GM12865 (cell line): ENCODE results near the gene KRT79.

Experiments used
- DNase-seq: peaks from one replicate; pipeline ENCODE4 v3.0.0; 2010; ENCODE audit warnings: low read depth
- H3K4me3 ChIP-seq: 2 replicates; pipeline ENCODE4 v1.5.1; 2011; ENCODE audit warnings: mild to moderate bottlenecking, low read depth, low read length, control low read depth
- TF ChIP-seq, protein P1 (sequence below): IDR thresholded peaks from 2 replicates; pipeline ENCODE4 v1.5.1; 2011; ENCODE audit warnings: low read length, control low read depth, low read depth, inconsistent platforms; ENCODE audit not compliant: insufficient read depth; ENCODE audit errors: missing control alignments

Gene KRT79

DNA sequence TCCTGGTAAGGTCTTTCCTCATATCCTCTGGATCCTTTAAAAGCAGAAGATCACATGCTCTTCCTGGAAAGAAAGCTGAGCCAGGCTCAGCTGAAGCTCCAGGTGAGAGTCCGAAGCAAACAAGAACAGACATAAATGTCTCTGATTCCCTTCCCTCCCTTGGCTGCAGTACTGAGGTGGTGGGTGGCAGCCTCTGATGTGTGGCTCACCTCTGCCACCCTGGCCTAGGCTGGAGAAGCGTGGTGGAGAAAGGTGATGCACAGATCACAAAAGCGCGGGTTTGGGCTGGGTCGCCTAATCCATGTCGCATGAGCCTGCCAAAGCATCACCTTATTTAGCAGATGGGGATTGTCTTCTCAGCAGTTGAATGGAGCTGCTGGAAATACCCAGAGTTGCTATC lies 54.2 kb downstream of the KRT79 start:
- TF ChIP-seq, protein P1, sequence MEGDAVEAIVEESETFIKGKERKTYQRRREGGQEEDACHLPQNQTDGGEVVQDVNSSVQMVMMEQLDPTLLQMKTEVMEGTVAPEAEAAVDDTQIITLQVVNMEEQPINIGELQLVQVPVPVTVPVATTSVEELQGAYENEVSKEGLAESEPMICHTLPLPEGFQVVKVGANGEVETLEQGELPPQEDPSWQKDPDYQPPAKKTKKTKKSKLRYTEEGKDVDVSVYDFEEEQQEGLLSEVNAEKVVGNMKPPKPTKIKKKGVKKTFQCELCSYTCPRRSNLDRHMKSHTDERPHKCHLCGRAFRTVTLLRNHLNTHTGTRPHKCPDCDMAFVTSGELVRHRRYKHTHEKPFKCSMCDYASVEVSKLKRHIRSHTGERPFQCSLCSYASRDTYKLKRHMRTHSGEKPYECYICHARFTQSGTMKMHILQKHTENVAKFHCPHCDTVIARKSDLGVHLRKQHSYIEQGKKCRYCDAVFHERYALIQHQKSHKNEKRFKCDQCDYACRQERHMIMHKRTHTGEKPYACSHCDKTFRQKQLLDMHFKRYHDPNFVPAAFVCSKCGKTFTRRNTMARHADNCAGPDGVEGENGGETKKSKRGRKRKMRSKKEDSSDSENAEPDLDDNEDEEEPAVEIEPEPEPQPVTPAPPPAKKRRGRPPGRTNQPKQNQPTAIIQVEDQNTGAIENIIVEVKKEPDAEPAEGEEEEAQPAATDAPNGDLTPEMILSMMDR = no peak
- DNase-seq = no peak
- H3K4me3 ChIP-seq = no peak overlapping the region

DNA sequence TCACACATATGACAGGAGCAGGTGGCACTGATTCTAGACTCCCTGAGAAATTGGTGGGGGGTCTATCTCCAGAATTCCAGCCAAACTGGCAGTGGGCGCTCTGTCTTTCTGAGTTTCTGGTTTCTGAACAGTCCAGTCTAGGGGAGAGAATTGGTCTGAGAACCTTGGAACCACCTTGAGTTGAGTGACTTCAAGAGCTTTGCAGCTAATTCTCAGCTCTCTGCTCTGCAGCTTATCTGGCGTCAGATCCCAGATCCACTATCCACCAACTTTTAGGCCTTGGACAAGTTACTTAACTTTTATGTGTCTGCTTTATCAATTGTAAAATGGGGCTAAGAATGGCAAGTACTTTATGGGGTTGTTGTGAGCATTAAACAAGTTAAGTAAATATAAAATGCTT lies 55.3 kb downstream of the KRT79 start:
- no peak overlapping the region for H3K4me3 ChIP-seq
- no peak for DNase-seq
- TF ChIP-seq, protein P1 = no peak

DNA sequence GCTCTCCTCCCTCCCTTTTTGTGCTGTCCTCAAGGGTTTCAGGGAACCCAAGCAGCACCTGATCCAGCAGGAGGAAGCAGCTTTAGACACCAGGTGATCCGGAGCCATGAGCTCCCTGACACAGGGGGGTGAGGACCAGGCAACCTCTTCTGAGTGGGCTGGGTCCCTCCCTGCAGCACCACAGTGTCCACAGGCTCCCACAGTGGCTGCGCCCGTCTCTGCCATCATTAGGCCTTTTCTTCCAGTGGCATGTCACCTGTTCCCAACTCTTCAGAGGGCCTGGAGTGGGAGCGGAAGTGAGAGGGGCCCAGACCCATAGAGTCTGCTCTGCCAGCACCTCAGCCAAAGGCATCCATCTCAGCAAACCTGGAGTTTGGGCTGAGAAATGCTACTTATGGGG lies 56.5 kb downstream of the KRT79 start:
- no peak overlapping the region for H3K4me3 ChIP-seq
- TF ChIP-seq, protein P1 = no peak
- DNase-seq = no peak

DNA sequence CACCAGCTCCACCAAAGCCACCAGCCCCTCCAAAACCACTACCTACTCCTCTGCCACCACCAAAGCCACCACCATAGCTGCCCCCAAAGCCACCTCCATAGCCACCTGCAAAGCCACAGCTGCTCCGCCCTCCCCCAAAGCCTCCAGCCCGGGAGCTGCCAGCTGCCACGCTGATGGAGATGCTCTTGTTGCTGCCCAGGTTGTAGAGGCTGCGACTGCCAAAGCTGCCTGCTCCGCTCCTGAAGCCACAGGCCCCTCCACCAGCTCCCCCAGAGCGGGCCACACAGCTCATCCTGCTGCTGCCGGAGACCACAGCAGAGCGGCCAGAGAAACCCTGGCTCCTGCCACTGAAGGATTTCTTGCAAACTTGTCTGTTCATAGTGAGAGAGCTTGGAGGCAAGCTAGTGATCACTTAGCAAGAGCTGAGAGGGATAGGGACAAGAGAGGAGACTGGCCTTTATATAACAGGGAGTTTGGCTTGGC lies 57.2 kb downstream of the KRT79 start, which contains the start of gene KRT76:
KRT76 (minus strand) TSS at position 433 of the 483 bp plus-strand sequence; CDS start at position 379, 54 bp downstream.
- DNase-seq = no peak
- no peak within 1 kb of the TSS for H3K4me3 ChIP-seq
- TF ChIP-seq, protein P1 = no peak

DNA sequence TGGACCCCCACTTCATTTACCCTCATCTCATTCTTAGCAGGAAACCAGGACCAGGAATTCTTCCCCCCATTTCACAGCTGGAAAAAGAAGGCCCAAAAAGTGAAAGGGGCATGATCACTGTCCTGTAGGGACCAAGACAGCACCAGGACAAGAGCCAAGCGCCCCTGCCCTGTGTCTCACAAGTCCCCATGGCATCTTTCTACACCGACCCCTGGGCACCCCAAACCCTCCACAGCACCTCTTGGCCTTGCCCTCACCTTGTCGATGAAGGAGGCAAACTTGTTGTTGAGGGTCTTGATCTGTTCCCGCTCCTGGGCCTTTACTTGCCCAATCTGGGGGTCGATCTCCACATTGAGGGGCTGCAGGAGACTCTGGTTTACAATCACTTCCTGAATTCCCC lies 57.7 kb downstream of the KRT79 start:
- no peak for DNase-seq

DNA sequence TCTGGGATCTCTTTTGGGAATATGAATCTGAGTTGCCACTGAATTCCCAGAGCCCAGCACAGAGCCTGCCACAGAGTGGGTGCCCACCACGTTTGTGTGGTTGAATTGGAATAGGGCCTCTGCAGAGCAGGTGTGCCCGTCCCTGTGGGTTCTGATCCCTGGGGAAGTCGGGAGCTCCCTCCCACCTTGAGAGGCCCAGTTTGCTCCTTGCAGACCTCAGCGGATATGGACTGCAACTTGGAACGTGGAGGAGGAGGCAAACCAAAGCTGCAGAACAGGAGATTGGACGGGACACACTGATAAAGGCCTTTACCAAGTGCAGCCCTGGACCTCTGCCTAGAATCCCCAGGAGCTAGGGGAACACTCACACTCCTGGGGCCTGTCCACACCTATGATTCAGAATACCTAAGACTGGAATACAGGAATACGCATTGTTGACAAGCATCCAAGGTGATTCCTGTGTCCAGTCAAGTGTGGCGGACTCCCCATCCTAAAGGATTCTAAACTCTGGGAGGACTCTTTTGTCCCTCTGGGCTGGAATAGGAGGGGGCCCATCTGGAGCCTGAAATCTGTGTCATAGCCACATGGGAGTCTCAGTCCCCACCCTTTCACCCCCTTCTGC lies 59.4 kb downstream of the KRT79 start:
- TF ChIP-seq, protein P1 = no peak

More for the DNA sequence above, 57.7 kb downstream of the KRT79 start:
- no peak overlapping the region for H3K4me3 ChIP-seq
- TF ChIP-seq, protein P1 = no peak

DNA sequence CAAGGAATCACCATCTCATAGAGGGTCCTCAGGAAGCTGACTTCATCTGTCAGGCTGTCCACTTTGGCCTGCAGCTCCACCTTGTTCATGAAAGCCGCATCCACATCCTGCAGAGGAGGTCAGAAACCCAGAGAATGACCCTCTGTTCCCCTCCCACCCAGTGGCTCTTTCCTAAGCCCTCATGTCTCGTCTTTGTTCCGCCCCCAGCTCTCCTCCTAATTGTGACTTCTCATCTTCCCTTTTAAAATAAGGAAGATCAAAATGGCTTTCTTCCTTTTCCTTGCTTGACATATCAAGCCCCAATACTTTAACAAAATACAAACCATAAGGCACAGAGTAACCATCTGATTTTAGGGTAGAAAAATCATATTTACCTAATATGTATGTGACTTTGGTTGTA lies 61.3 kb downstream of the KRT79 start:
- TF ChIP-seq, protein P1 = no peak
- H3K4me3 ChIP-seq = no peak overlapping the region
- no peak for DNase-seq

More for the DNA sequence above, 59.4 kb downstream of the KRT79 start:
- DNase-seq = no peak
- H3K4me3 ChIP-seq = no peak overlapping the region
